A673 (cell line): Measurements from ENCODE around the gene CXADR.

Experiments
- CTCF ChIP-seq: fragments of 300-800, 200-600 bp; sonication (generic); conservative IDR thresholded peaks from 2 replicates; pipeline ENCODE4 v1.5.1; 2017; ENCODE audit warnings: low read depth, mild to moderate bottlenecking, antibody characterized with exemption, low read length, moderate library complexity, mixed read lengths
- EZH2 ChIP-seq: fragments of 200-600 bp; sonication (generic); IDR thresholded peaks from 2 replicates; pipeline ENCODE4 v1.6.1; 2017; ENCODE audit warnings: borderline replicate concordance, low read depth, mild to moderate bottlenecking, mixed read lengths, antibody characterized with exemption, low read length; ENCODE audit not compliant: poor library complexity, severe bottlenecking

- TF ChIP-seq CTCF = peak; percentile 53
- TF ChIP-seq EZH2 = no peak
Measured at GRCh38 chr21:17512253-17513213, at the start of gene CXADR.
